IMR-90 (cell line): ENCODE measurements around the gene PTGER4.

Experiments used
- BHLHE40 ChIP-seq: fragments of 150-350 bp; IDR thresholded peaks from 2 replicates; pipeline ENCODE4 v1.6.1; 2016; ENCODE audit warnings: mild to moderate bottlenecking, low read depth, low read length
- CEBPB ChIP-seq: IDR thresholded peaks from 2 replicates; pipeline ENCODE4 v1.6.1; 2012; ENCODE audit warnings: low read depth, low read length, improper control_type of control experiment
- CHD1 ChIP-seq: IDR thresholded peaks from 2 replicates; pipeline ENCODE4 v1.6.1; 2012; ENCODE audit warnings: low read depth, low read length, improper control_type of control experiment
- FOS ChIP-seq: fragments of 150-350 bp; IDR thresholded peaks from 2 replicates; pipeline ENCODE4 v1.6.1; 2016; ENCODE audit warnings: low read depth, low read length
- MAFK ChIP-seq: IDR thresholded peaks from 2 replicates; pipeline ENCODE4 v1.6.1; 2012; ENCODE audit warnings: low read depth, low read length, improper control_type of control experiment
- MAZ ChIP-seq: IDR thresholded peaks from 2 replicates; pipeline ENCODE4 v1.6.1; 2012; ENCODE audit warnings: low read depth, mild to moderate bottlenecking, low read length, improper control_type of control experiment, moderate library complexity, borderline replicate concordance
- MXI1 ChIP-seq: IDR thresholded peaks from 2 replicates; pipeline ENCODE4 v1.6.1; 2012; ENCODE audit warnings: low read depth, mild to moderate bottlenecking, low read length, moderate library complexity, borderline replicate concordance
- POLR2A ChIP-seq: IDR thresholded peaks from 2 replicates; pipeline ENCODE4 v1.6.1; 2012; ENCODE audit warnings: mild to moderate bottlenecking, low read depth, low read length
- RAD21 ChIP-seq: IDR thresholded peaks from 2 replicates; pipeline ENCODE4 v1.6.1; 2012; ENCODE audit warnings: low read length, improper control_type of control experiment
- RCOR1 ChIP-seq: IDR thresholded peaks from 2 replicates; pipeline ENCODE4 v1.6.1; 2012; ENCODE audit warnings: mild to moderate bottlenecking, low read length, improper control_type of control experiment; ENCODE audit not compliant: insufficient replicate concordance
- RFX5 ChIP-seq: IDR thresholded peaks from 2 replicates; pipeline ENCODE4 v1.8.0; 2012; ENCODE audit warnings: low read depth, mild to moderate bottlenecking, low read length, moderate library complexity
- SMC3 ChIP-seq: fragments of 150-350 bp; IDR thresholded peaks from 2 replicates; pipeline ENCODE4 v1.6.1; 2016; ENCODE audit warnings: low read depth, mild to moderate bottlenecking, antibody characterized with exemption, low read length, moderate library complexity
- TF ChIP-seq, protein P1 (sequence below): conservative IDR thresholded peaks from 2 replicates; pipeline ENCODE4 v1.5.1; 2012; ENCODE audit warnings: mild to moderate bottlenecking, low read depth, low read length, improper control_type of control experiment
- TF ChIP-seq, protein P2 (sequence below): fragments of 150-350 bp; IDR thresholded peaks from 2 replicates; pipeline ENCODE4 v1.6.1; 2017; ENCODE audit warnings: mild to moderate bottlenecking, antibody characterized with exemption, low read length, low read depth

DNA sequence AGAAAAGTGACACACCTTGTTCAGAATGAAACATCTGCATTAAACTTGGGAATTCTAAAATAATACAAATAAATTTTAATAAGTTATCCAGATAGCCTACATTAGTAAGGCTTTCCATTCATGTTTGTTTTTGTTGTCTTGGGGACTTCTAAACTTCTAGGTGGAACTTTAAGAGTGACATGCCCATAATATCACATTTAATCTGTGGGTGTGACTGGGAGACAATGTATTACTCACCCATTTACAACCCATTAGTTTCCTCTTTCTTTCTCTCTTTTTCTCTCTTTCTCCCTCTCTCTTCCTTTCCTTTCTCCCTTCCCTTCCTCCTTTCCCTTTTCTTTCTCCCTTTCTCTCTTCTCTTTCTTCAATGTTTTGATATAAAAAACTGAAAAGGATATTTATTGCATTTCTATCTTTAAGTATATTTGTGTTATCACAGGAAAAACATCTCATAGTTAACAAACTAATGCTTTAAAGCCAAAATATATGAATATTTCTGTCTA lies 12.5 kb upstream of the PTGER4 start:
- TF ChIP-seq RAD21: no peak
- TF ChIP-seq RCOR1: no peak
- no peak for TF ChIP-seq CHD1
- TF ChIP-seq POLR2A: no peak
- TF ChIP-seq, protein P1, sequence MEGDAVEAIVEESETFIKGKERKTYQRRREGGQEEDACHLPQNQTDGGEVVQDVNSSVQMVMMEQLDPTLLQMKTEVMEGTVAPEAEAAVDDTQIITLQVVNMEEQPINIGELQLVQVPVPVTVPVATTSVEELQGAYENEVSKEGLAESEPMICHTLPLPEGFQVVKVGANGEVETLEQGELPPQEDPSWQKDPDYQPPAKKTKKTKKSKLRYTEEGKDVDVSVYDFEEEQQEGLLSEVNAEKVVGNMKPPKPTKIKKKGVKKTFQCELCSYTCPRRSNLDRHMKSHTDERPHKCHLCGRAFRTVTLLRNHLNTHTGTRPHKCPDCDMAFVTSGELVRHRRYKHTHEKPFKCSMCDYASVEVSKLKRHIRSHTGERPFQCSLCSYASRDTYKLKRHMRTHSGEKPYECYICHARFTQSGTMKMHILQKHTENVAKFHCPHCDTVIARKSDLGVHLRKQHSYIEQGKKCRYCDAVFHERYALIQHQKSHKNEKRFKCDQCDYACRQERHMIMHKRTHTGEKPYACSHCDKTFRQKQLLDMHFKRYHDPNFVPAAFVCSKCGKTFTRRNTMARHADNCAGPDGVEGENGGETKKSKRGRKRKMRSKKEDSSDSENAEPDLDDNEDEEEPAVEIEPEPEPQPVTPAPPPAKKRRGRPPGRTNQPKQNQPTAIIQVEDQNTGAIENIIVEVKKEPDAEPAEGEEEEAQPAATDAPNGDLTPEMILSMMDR: no peak
- TF ChIP-seq CEBPB: no peak
- no peak for TF ChIP-seq MXI1
- no peak for TF ChIP-seq MAFK
- no peak for TF ChIP-seq FOS
- no peak for TF ChIP-seq RFX5
- TF ChIP-seq, protein P2, sequence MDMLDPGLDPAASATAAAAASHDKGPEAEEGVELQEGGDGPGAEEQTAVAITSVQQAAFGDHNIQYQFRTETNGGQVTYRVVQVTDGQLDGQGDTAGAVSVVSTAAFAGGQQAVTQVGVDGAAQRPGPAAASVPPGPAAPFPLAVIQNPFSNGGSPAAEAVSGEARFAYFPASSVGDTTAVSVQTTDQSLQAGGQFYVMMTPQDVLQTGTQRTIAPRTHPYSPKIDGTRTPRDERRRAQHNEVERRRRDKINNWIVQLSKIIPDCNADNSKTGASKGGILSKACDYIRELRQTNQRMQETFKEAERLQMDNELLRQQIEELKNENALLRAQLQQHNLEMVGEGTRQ: no peak
- TF ChIP-seq SMC3: no peak
- no peak for TF ChIP-seq MAZ
- TF ChIP-seq BHLHE40: no peak
